Upper lobe of left lung (tissue), 4 donors: ENCODE measurements around the gene ASCL2.

ENCODE experiments used
- CTCF ChIP-seq, 6 experiments: fragments of 450-650 bp in 4 of 6; fragments of 200-600 bp in 2 of 6; sonication (generic) in 2 of 6; IDR thresholded peaks; one replicate each; pipeline ENCODE4 v1.5.1; 2016 to 2019; ENCODE audit warnings: antibody characterized with exemption in 6 of 6
- EP300 ChIP-seq, 4 donors: sonication (generic); formaldehyde crosslinking; IDR thresholded peaks; one replicate each; pipeline ENCODE4 v1.5.1; 2017; ENCODE audit warnings: antibody characterized with exemption in 4 of 4, control low read depth in 2 of 4
- POLR2A ChIP-seq, 4 donors: fragments of 450-650 bp; IDR thresholded peaks; one replicate each; pipeline ENCODE4 v1.5.1; 2016 to 2017; ENCODE audit warnings: antibody characterized with exemption in 4 of 4, mild to moderate bottlenecking in 2 of 4

GRCh38 chr11:2300936-2301630 is 30.7 kb upstream of the ASCL2 start:
- TF ChIP-seq CTCF (IDR thresholded peaks at IDR 0.05) = no peak
- no peak for TF ChIP-seq POLR2A (IDR thresholded peaks at IDR 0.05)
- no peak for TF ChIP-seq EP300 (IDR thresholded peaks at IDR 0.05)
